Smooth muscle cell (in vitro differentiated cells): ENCODE measurements around the gene ATG10. TPM values are rescaled to one million over a fixed set of nuclear protein-coding genes. Genes with fewer than 3 reads are reported as not detected.

Experiments
- DNase-seq: peaks from one replicate; lab custom pipeline; 2025; ENCODE audit not compliant: unreplicated experiment; lab: John Stamatoyannopoulos, UW
- H2AFZ ChIP-seq: fragments of 200-600 bp; sonication (generic); 2 replicates; pipeline ENCODE4 v1.6.0; 2016; ENCODE audit warnings: antibody characterized with exemption, low read depth, mild to moderate bottlenecking
- H3F3A ChIP-seq: fragments of 200-600 bp; sonication (generic); 2 replicates; pipeline ENCODE4 v1.6.0; 2017; ENCODE audit warnings: antibody characterized with exemption, low read depth
- H3K27ac ChIP-seq: fragments of 200-600 bp; sonication (generic); 2 replicates; pipeline ENCODE4 v1.5.1; 2016; ENCODE audit warnings: low read depth, mild to moderate bottlenecking
- H3K27me3 ChIP-seq: fragments of 200-600 bp; sonication (generic); 2 replicates; pipeline ENCODE4 v1.6.1; 2016; ENCODE audit warnings: low read depth, mild to moderate bottlenecking
- H3K36me3 ChIP-seq: fragments of 200-600 bp; sonication (generic); 2 replicates; pipeline ENCODE4 v1.5.1; 2016; ENCODE audit warnings: low read depth
- H3K4me1 ChIP-seq: fragments of 200-600 bp; sonication (generic); 2 replicates; pipeline ENCODE4 v1.5.1; 2016; ENCODE audit warnings: low read depth
- H3K4me2 ChIP-seq: fragments of 200-600 bp; sonication (generic); 2 replicates; pipeline ENCODE4 v1.6.0; 2016; ENCODE audit warnings: mild to moderate bottlenecking
- H3K4me3 ChIP-seq: fragments of 200-600 bp; sonication (generic); 2 replicates; pipeline ENCODE4 v1.5.1; 2016; ENCODE audit warnings: mild to moderate bottlenecking
- H3K79me2 ChIP-seq: fragments of 200-600 bp; sonication (generic); 2 replicates; pipeline ENCODE4 v1.6.0; 2016; ENCODE audit warnings: low read depth, mild to moderate bottlenecking
- H3K9ac ChIP-seq: fragments of 200-600 bp; sonication (generic); 2 replicates; pipeline ENCODE4 v1.6.0; 2016; ENCODE audit warnings: low read depth
- H3K9me3 ChIP-seq: fragments of 200-600 bp; sonication (generic); replicated peaks from 2 replicates; pipeline ENCODE4 v1.5.1; 2016; ENCODE audit warnings: low read depth
- H4K20me1 ChIP-seq: fragments of 200-600 bp; sonication (generic); 2 replicates; pipeline ENCODE4 v1.6.0; 2016; ENCODE audit warnings: low read depth
- CTCF ChIP-seq: fragments of 200-600 bp; sonication (generic); IDR thresholded peaks from 2 replicates; pipeline ENCODE4 v1.5.1; 2017; ENCODE audit warnings: borderline replicate concordance, mild to moderate bottlenecking, antibody characterized with exemption; ENCODE audit not compliant: insufficient read depth, poor library complexity, severe bottlenecking
- WGBS: methylation state at CpG from one replicate; pipeline ENCODE4 v1.1.7; 2016; ENCODE audit warnings: low lambda C conversion rate; 5-methylcytosine and 5-hydroxymethylcytosine counted together
- polyA plus RNA-seq: library from polyadenylated mRNA; unstranded; fragments of >200 nt; fragmentation: Nextera tagmentation; extraction: Ambion mirVana; gene quantifications from 2 replicates; pipeline ENCODE4 v1.2.1, GENCODE V29; 2016
- total RNA-seq: library from RNA; depleted of rRNA; stranded (reverse); fragments of >200 nt; gene quantifications from 2 replicates; pipeline ENCODE4 v1.2.3, GENCODE V29; 2014

ATG10 gene
- total and polyA plus RNA-seq, 2 experiments from 2014 or later = 7.2 to 12.5 TPM

DNA sequence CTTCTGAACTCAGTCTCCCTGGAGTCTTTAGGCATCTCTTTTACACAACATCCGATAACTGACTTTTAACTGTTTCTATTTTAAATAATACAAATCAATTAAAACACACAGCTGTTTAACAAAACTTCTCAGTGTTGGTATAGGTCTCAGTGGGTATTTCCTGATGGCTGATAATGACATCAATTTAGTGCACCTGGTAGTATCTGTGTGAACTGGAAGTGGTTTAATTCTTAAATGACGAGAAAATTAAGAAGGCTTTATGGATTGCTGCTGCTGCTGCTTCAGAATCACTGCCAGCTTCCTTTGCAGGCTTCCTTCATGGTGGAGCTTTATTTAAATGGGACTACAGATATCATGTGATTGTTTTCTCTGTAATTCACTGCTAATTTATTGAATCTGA, 214.0 kb downstream of the ATG10 start:
- Histone ChIP-seq H3K9ac (no peak overlapping the region), H2AFZ (no peak overlapping the region), H3K27me3 (no peaks in the 10 kb centered on the region), H3K9me3 (no peaks in the 10 kb centered on the region), H3K27ac (no peak overlapping the region), H3K4me2 (no peak overlapping the region), H3K36me3 (no peaks in the 10 kb centered on the region), H3F3A (no peaks in the 10 kb centered on the region), H4K20me1 (no peaks in the 10 kb centered on the region), H3K4me1 (no peaks in the 10 kb centered on the region), H3K79me2 (no peaks in the 10 kb centered on the region), H3K4me3 (no peak overlapping the region)
- no peak for TF ChIP-seq CTCF
- no peak for DNase-seq
- WGBS = 98% methylated on average over 2 of the region's 2 CpGs

GRCh38 chr5:82197550-82197949, 225.7 kb downstream of the ATG10 start:
- Histone ChIP-seq H3K4me3 (no peak overlapping the region), H3F3A (no peaks in the 10 kb centered on the region), H3K79me2 (no peaks in the 10 kb centered on the region), H3K27me3 (no peaks in the 10 kb centered on the region), H2AFZ (no peak overlapping the region), H4K20me1 (no peaks in the 10 kb centered on the region), H3K4me1 (no peaks in the 10 kb centered on the region), H3K27ac (no peak overlapping the region), H3K36me3 (no peaks in the 10 kb centered on the region), H3K9ac (no peak overlapping the region), H3K9me3 (no peaks in the 10 kb centered on the region), H3K4me2 (no peak overlapping the region)
- TF ChIP-seq CTCF = no peak
- DNase-seq = no peak
- WGBS = 79% methylated on average over 1 of the region's 1 CpG

GRCh38 chr5:82204567-82204966, 232.7 kb downstream of the ATG10 start:
- TF ChIP-seq CTCF = no peak
- no peak for DNase-seq
- H3K9ac ChIP-seq = no peak overlapping the region
- H2AFZ ChIP-seq = no peak overlapping the region
- no peaks in the 10 kb centered on the region for H3K36me3 ChIP-seq
- H3K27me3 ChIP-seq = no peaks in the 10 kb centered on the region
- WGBS = 89% methylated on average over 2 of the region's 2 CpGs
- H3K4me3 ChIP-seq = no peak overlapping the region
- H3K79me2 ChIP-seq = no peaks in the 10 kb centered on the region
- H3K9me3 ChIP-seq = no peaks in the 10 kb centered on the region
- no peak overlapping the region for H3K27ac ChIP-seq
- H4K20me1 ChIP-seq = no peaks in the 10 kb centered on the region
- H3K4me1 ChIP-seq = no peaks in the 10 kb centered on the region
- no peak overlapping the region for H3K4me2 ChIP-seq
- no peaks in the 10 kb centered on the region for H3F3A ChIP-seq

DNA sequence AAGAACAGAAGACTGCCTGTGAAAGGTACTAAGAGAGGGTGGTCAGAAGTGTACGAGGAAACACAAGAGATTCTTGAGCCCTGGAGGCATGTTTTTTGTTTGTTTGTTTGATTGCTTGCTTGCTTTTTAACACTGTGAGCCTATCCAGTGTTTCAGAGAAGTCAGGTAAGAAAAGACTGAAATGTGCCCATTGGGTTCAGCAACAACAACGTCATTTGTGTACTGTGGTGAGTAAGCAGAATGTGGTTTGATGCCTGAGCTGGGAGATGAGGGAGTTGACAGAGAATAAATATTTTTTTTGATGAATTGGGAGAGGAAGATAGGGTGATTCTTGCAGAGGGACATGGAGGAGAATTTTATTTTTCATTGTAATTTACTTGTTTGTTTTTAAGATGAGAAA, 233.2 kb downstream of the ATG10 start:
- H4K20me1 ChIP-seq = no peaks in the 10 kb centered on the region
- no peaks in the 10 kb centered on the region for H3K4me1 ChIP-seq
- TF ChIP-seq CTCF = no peak
- H3K79me2 ChIP-seq = no peaks in the 10 kb centered on the region
- no peaks in the 10 kb centered on the region for H3F3A ChIP-seq
- H3K4me3 ChIP-seq = no peak overlapping the region
- 78% methylated on average over 2 of the region's 2 CpGs for WGBS
- no peak overlapping the region for H2AFZ ChIP-seq
- H3K27me3 ChIP-seq = no peaks in the 10 kb centered on the region
- DNase-seq = no peak
- H3K9me3 ChIP-seq = no peaks in the 10 kb centered on the region
- H3K4me2 ChIP-seq = no peak overlapping the region
- H3K36me3 ChIP-seq = no peaks in the 10 kb centered on the region
- no peak overlapping the region for H3K27ac ChIP-seq
- no peak overlapping the region for H3K9ac ChIP-seq
